AG09319 (cell line): Measurements from ENCODE around the gene BMF.
A peak's percentile ranks its signal among the peaks of the same experiment; 100 is the strongest.

Experiments
- DNase-seq: peaks from one replicate; pipeline ENCODE4 v3.0.0-alpha.2; 2010; ENCODE audit warnings: low read depth; ENCODE audit errors: extremely low read depth
- CTCF ChIP-seq: IDR thresholded peaks from 2 replicates; pipeline ENCODE4 v1.5.1; 2011; ENCODE audit warnings: low read depth, mild to moderate bottlenecking, inconsistent platforms, low read length, moderate library complexity

Gene BMF

GRCh38 chr15:40065166-40065565 is 43.5 kb downstream of the BMF start:
- no peak for TF ChIP-seq CTCF
- no peak for DNase-seq

GRCh38 chr15:40064231-40064894 is 44.3 kb downstream of the BMF start:
- no peak for DNase-seq
- no peak for TF ChIP-seq CTCF

GRCh38 chr15:40063563-40064011 is 45.1 kb downstream of the BMF start:
- DNase-seq, result peak; percentile 27

GRCh38 chr15:40062816-40063562 is 45.7 kb downstream of the BMF start:
- TF ChIP-seq CTCF, result no peak
- DNase-seq, result no peak

More at GRCh38 chr15:40063563-40064011, 45.1 kb downstream of the BMF start:
- no peak for TF ChIP-seq CTCF

GRCh38 chr15:40061212-40061901 is 47.3 kb downstream of the BMF start:
- no peak for TF ChIP-seq CTCF
- no peak for DNase-seq

GRCh38 chr15:40060236-40060961 is 48.3 kb downstream of the BMF start:
- no peak for DNase-seq
- no peak for TF ChIP-seq CTCF

GRCh38 chr15:40059821-40060220 is 48.9 kb downstream of the BMF start:
- DNase-seq, result no peak
- no peak for TF ChIP-seq CTCF
